Measurements from ENCODE around the gene RDX.

GRCh38 chr11:110168033-110168803 is 128.2 kb downstream of the RDX start:
- no peak for TF ChIP-seq FOXM1 (IDR thresholded peaks at IDR 0.05; ENCODE audit: borderline replicate concordance)
- no peak for TF ChIP-seq SUZ12 (IDR thresholded peaks at IDR 0.05)
- no peak for TF ChIP-seq PKNOX1 (IDR thresholded peaks at IDR 0.05)
- TF ChIP-seq FOXK2 (IDR thresholded peaks at IDR 0.05), result no peak
- TF ChIP-seq TARDBP (IDR thresholded peaks at IDR 0.05), result no peak
- no peak for TF ChIP-seq ZNF384 (IDR thresholded peaks at IDR 0.05)
- TF ChIP-seq HDGF (IDR thresholded peaks at IDR 0.05; ENCODE audit: borderline replicate concordance), result no peak
- TF ChIP-seq L3MBTL2 (conservative IDR thresholded peaks at IDR 0.05), result no peak
- no peak for TF ChIP-seq FOXA1 (IDR thresholded peaks at IDR 0.05)
- TF ChIP-seq ELF4 (IDR thresholded peaks at IDR 0.05), result no peak
- TF ChIP-seq NFRKB (IDR thresholded peaks at IDR 0.05), result no peak
- no peak for TF ChIP-seq BHLHE40 (IDR thresholded peaks at IDR 0.05; ENCODE audit: borderline replicate concordance)
